Measurements from ENCODE around the gene MTHFSD. TPM values are rescaled to one million over a fixed set of nuclear protein-coding genes. Genes with fewer than 3 reads are reported as not detected.

Gene MTHFSD
- total RNA-seq, 1 experiment from 2014 or later, result 18.8 TPM

DNA sequence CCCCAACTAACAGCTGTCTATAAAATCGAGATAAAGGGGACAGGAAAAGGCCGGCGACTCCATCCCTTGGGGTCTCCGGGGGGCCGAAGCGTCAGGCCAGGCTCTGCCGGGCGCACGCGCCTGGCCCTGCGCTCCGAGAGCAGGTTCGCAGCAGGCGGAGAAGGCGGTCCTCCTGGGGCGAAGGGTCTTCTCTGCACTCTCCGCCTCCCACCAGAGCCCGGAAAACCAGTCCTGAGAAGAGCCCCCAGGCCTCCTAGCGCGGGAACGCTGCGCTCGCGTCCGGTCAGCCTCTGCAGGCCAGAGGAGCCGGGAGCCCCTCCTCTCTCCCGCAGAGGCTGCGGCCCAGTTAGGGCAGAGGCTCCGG, 39.6 kb downstream of the MTHFSD start:
- Histone ChIP-seq H3K9me3 (ENCODE audit: low read length) (no peaks in the 10 kb centered on the region), H3K79me2 (ENCODE audit: low read length) (no peaks in the 10 kb centered on the region), H3K4me1 (ENCODE audit: low read length) (no peaks in the 10 kb centered on the region), H3K36me3 (ENCODE audit: insufficient read depth, low read length) (no peaks in the 10 kb centered on the region), H3K27me3 (ENCODE audit: low read length) (no peaks in the 10 kb centered on the region), H3K9ac (ENCODE audit: low read length) (no peak overlapping the region), H4K20me1 (ENCODE audit: insufficient read depth, low read depth, low read length) (no peaks in the 10 kb centered on the region), H3K4me3 (ENCODE audit: low read length) (no peak overlapping the region), H3K4me2 (ENCODE audit: low read depth, low read length, poor library complexity, severe bottlenecking) (no peak overlapping the region), H3K9me2 (replicated peaks; ENCODE audit: insufficient read depth, low read length) (no peaks in the 10 kb centered on the region), H2AFZ (ENCODE audit: low read length) (no peak overlapping the region), H3K27ac (ENCODE audit: low read length) (no peak overlapping the region)
- DNase-seq, result no peak

DNA sequence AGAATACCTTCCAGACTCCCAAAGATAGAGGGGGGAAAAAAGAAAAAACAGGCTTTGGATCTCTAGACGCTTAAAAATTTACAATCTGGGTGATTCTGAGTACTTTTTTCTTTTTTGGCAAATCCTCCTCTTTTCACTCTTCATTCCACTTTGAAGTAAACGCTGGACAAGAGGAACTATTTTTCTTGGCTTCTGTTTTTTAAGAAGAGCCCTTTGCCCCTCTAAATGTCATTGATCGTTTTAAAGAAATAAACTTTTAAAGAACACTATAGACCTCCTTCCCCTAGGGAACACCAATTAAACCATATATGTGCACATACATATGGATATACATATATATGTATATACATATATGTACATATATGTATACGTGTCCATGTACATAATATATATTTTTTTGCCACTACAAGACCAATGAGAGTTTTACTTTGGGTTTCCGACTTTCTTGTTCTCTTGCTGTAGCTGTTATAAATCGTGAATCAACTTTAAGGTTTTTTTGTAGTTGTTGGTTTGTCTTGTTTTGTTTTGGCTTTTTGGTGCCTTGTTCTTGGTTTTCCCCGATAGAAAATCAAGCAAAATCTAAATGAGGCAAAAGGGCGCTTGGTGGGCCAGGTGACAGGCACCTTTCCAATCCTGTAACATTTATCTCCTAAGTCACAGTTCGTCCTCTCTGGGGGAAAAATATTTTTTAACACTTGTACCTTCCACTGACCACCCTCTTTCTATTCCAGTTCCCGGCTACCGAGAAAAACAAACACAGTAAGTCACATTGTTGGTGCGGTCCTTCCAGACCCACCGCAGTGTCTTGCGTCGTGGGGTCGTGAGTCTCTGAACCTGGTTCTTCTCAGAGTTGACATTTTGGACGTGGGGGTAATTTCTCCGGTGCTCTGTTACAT, 40.3 kb downstream of the MTHFSD start:
- Histone ChIP-seq H3K4me1 (ENCODE audit: low read length) (no peaks in the 10 kb centered on the region), H3K79me2 (ENCODE audit: low read length) (no peaks in the 10 kb centered on the region), H3K9ac (ENCODE audit: low read length) (no peak overlapping the region), H2AFZ (ENCODE audit: low read length) (no peak overlapping the region), H3K9me3 (ENCODE audit: low read length) (no peaks in the 10 kb centered on the region), H3K4me2 (ENCODE audit: low read depth, low read length, poor library complexity, severe bottlenecking) (no peak overlapping the region), H3K27ac (ENCODE audit: low read length) (no peak overlapping the region), H3K27me3 (ENCODE audit: low read length) (no peaks in the 10 kb centered on the region), H4K20me1 (ENCODE audit: insufficient read depth, low read depth, low read length) (no peaks in the 10 kb centered on the region), H3K9me2 (replicated peaks; ENCODE audit: insufficient read depth, low read length) (no peaks in the 10 kb centered on the region), H3K36me3 (ENCODE audit: insufficient read depth, low read length) (no peaks in the 10 kb centered on the region), H3K4me3 (ENCODE audit: low read length) (no peak overlapping the region)
- DNase-seq, result no peak

DNA sequence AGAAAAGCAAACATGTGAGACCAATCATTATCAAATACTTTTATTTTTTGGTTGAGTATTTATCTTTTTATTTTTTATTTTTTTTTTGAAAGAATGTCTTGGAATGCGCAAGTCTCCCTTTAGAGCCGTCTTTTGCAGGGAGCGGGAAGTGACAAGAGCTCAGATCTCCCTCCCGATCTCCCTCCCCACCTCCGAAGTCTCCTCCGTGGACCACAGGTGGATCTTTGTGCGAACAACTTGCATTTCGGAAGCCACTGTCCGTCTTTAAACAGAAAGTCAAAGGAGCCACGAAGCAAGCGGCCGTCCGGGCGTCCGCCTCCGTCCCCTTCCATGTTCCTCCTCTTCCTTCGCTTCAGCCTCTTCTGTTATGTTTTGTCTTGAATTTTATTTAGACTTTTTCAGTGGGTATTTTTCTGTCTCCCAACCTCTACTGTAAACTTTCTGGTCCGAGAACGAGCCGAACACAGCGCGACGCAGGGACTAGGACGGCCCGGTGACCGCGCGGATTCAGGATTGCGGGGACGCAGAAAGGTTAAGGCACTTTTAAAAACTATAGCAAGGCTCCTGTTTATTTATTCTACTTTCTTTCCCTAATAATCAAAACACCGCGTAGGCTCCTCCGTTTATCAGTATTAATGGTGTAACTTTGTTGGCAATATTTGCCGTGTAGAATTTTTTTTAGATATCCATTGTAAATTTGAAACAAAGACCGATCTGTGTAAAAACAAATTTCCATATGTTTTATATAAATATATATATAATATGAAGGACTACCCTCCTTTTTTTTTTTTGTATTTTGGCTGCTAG, 41.4 kb downstream of the MTHFSD start:
- DNase-seq, result no peak
- H3K27me3 ChIP-seq (ENCODE audit: low read length), result no peaks in the 10 kb centered on the region
- H3K4me2 ChIP-seq (ENCODE audit: low read depth, low read length, poor library complexity, severe bottlenecking), result no peak overlapping the region
- no peaks in the 10 kb centered on the region for H4K20me1 ChIP-seq (ENCODE audit: insufficient read depth, low read depth, low read length)
- H3K27ac ChIP-seq (ENCODE audit: low read length), result no peak overlapping the region
- H3K9me2 ChIP-seq (replicated peaks; ENCODE audit: insufficient read depth, low read length), result no peaks in the 10 kb centered on the region
- H3K36me3 ChIP-seq (ENCODE audit: insufficient read depth, low read length), result no peaks in the 10 kb centered on the region
- H3K4me3 ChIP-seq (ENCODE audit: low read length), result no peak overlapping the region
- no peaks in the 10 kb centered on the region for H3K79me2 ChIP-seq (ENCODE audit: low read length)
- H3K9ac ChIP-seq (ENCODE audit: low read length), result no peak overlapping the region
- H2AFZ ChIP-seq (ENCODE audit: low read length), result no peak overlapping the region
- no peaks in the 10 kb centered on the region for H3K9me3 ChIP-seq (ENCODE audit: low read length)
- H3K4me1 ChIP-seq (ENCODE audit: low read length), result no peaks in the 10 kb centered on the region

DNA sequence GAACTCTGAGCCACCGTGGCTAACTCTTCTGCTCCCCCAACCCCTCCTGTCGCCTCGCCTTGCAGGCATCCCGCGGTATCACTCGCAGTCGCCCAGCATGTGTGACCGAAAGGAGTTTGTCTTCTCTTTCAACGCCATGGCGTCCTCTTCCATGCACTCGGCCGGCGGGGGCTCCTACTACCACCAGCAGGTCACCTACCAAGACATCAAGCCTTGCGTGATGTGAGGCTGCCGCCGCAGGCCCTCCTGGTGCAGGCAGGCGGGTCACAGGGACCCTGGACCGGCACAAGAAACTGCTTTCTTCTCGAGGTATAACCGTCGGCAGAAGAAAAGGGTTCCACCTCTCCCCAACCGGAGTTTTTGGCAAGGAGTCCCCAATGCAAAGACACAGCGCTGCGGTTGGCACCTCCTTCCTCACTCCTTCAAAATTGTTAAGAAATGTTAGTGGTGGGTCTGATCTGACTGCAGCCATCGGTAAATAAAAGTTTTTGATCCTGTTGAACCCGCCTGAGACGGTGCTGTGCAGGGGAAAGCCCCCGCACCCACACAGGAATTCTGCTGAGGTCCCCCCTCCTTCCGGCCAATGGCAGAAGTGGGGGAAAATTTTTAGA, 42.1 kb downstream of the MTHFSD start:
- Histone ChIP-seq H3K4me2 (ENCODE audit: low read depth, low read length, poor library complexity, severe bottlenecking) (no peak overlapping the region), H3K9me3 (ENCODE audit: low read length) (no peaks in the 10 kb centered on the region), H3K4me1 (ENCODE audit: low read length) (no peaks in the 10 kb centered on the region), H3K4me3 (ENCODE audit: low read length) (no peak overlapping the region), H2AFZ (ENCODE audit: low read length) (no peak overlapping the region), H3K79me2 (ENCODE audit: low read length) (no peaks in the 10 kb centered on the region), H4K20me1 (ENCODE audit: insufficient read depth, low read depth, low read length) (no peaks in the 10 kb centered on the region), H3K27me3 (ENCODE audit: low read length) (no peaks in the 10 kb centered on the region), H3K27ac (ENCODE audit: low read length) (no peak overlapping the region), H3K9ac (ENCODE audit: low read length) (no peak overlapping the region), H3K36me3 (ENCODE audit: insufficient read depth, low read length) (no peaks in the 10 kb centered on the region), H3K9me2 (replicated peaks; ENCODE audit: insufficient read depth, low read length) (no peaks in the 10 kb centered on the region)
- no peak for DNase-seq

DNA sequence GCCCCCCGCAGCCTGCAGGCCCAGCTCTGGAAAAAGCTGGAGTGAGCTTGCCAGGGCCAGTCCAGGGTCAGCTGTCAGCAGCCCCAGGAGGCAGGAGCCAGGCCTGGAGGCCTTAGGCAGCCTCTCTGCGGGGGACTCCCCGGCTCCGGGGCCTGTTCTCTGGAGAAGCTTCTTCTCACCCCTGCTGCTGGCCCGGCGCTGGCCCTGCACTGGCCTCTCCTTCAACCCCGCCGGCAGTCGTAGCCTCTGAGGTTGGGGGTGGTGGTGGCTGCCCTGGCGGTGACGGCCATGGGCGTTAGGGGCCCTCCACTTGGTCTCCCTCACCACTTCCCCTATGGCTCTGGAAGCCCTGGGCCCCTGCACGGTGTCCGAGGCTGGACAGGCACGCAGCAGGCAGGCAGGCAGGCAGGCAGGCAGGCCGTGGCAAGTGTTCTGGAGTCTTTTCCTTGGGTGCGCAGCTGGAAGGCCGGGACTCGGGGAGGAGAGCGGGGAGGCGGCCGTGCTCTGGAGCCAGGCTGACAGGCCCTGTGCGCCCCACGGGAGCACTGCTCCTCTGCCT, 42.7 kb downstream of the MTHFSD start:
- Histone ChIP-seq H2AFZ (ENCODE audit: low read length) (no peak overlapping the region), H3K9me3 (ENCODE audit: low read length) (no peaks in the 10 kb centered on the region), H3K79me2 (ENCODE audit: low read length) (no peaks in the 10 kb centered on the region), H3K9ac (ENCODE audit: low read length) (no peak overlapping the region), H3K36me3 (ENCODE audit: insufficient read depth, low read length) (no peaks in the 10 kb centered on the region), H3K4me1 (ENCODE audit: low read length) (no peaks in the 10 kb centered on the region), H3K4me3 (ENCODE audit: low read length) (no peak overlapping the region), H3K9me2 (replicated peaks; ENCODE audit: insufficient read depth, low read length) (no peaks in the 10 kb centered on the region), H3K4me2 (ENCODE audit: low read depth, low read length, poor library complexity, severe bottlenecking) (no peak overlapping the region), H3K27ac (ENCODE audit: low read length) (no peak overlapping the region), H3K27me3 (ENCODE audit: low read length) (no peaks in the 10 kb centered on the region), H4K20me1 (ENCODE audit: insufficient read depth, low read depth, low read length) (no peaks in the 10 kb centered on the region)
- no peak for DNase-seq

DNA sequence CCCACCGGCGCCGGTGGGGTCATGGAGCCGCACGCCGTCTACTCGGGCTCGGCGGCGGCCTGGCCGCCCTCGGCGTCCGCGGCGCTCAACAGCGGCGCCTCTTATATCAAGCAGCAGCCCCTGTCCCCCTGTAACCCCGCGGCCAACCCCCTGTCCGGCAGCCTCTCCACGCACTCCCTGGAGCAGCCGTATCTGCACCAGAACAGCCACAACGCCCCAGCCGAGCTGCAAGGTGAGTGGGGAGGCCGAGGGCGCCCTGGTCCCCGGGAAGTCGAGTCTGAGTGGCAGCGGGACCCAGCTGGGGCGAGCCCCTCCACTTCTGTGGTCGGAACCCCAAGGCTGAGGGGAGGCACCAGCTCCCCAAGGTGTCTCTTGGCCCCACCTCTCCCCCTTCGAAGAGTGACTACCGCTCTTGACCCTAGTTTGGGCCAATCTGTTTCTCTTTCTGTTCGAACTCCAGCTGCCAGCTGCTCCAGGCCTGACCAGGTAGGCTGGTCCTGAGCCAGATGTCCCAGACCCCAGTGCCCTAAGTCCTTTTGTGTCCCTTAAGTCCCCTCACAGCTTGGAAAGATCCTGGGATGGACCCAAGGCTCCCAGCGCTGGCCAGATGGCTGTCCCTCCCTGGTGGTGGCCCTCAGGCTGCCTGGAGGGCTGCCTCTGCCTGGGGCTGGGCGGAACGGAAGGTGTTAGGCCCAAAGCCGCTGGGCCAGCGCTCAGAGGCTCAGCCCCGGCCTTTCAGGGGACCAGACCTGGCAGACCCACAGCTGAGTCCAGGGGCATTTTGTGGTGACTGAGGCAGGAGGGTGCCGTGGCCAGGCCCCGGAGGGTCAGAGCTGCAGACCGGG, 43.5 kb downstream of the MTHFSD start:
- H3K9me3 ChIP-seq (ENCODE audit: low read length), result no peaks in the 10 kb centered on the region
- H3K9ac ChIP-seq (ENCODE audit: low read length), result no peak overlapping the region
- no peak overlapping the region for H3K4me3 ChIP-seq (ENCODE audit: low read length)
- H4K20me1 ChIP-seq (ENCODE audit: insufficient read depth, low read depth, low read length), result no peaks in the 10 kb centered on the region
- no peaks in the 10 kb centered on the region for H3K79me2 ChIP-seq (ENCODE audit: low read length)
- no peak overlapping the region for H3K4me2 ChIP-seq (ENCODE audit: low read depth, low read length, poor library complexity, severe bottlenecking)
- no peaks in the 10 kb centered on the region for H3K36me3 ChIP-seq (ENCODE audit: insufficient read depth, low read length)
- DNase-seq, result no peak
- no peak overlapping the region for H3K27ac ChIP-seq (ENCODE audit: low read length)
- no peak overlapping the region for H2AFZ ChIP-seq (ENCODE audit: low read length)
- no peaks in the 10 kb centered on the region for H3K4me1 ChIP-seq (ENCODE audit: low read length)
- H3K9me2 ChIP-seq (replicated peaks; ENCODE audit: insufficient read depth, low read length), result no peaks in the 10 kb centered on the region
- H3K27me3 ChIP-seq (ENCODE audit: low read length), result no peaks in the 10 kb centered on the region

DNA sequence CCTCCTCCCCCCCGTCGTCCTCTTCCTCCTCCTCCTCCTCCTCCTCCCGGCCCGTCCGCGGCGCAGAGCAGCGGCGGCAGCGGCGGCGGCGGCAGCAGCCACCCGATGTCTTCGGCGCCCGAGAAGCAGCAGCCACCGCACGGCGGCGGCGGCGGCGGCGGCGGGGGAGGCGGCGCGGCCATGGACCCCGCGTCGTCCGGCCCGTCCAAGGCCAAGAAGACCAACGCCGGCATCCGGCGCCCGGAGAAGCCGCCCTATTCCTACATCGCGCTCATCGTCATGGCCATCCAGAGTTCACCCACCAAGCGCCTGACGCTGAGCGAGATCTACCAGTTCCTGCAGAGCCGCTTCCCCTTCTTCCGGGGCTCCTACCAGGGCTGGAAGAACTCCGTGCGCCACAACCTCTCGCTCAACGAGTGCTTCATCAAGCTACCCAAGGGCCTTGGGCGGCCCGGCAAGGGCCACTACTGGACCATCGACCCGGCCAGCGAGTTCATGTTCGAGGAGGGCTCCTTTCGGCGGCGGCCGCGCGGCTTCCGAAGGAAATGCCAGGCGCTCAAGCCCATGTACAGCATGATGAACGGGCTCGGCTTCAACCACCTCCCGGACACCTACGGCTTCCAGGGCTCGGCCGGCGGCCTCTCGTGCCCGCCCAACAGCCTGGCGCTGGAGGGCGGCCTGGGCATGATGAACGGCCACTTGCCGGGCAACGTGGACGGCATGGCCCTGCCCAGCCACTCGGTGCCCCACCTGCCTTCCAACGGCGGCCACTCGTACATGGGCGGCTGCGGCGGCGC, 44.4 kb downstream of the MTHFSD start, which contains the start of gene FOXF1:
Gene FOXF1, plus strand, starts transcription at position 63 of the 797 bp plus-strand sequence. Its CDS starts 43 bp downstream, at position 106.
- Histone ChIP-seq H3K9ac (ENCODE audit: low read length) (no peak within 1 kb of the TSS), H3K9me2 (replicated peaks; ENCODE audit: insufficient read depth, low read length) (no peaks in the 10 kb centered on the region), H3K27me3 (ENCODE audit: low read length) (no peaks in the 10 kb centered on the region), H3K4me3 (ENCODE audit: low read length) (no peak within 1 kb of the TSS), H3K27ac (ENCODE audit: low read length) (no peak within 1 kb of the TSS), H3K36me3 (ENCODE audit: insufficient read depth, low read length) (no peaks in the 10 kb centered on the region), H3K4me2 (ENCODE audit: low read depth, low read length, poor library complexity, severe bottlenecking) (no peak within 1 kb of the TSS), H4K20me1 (ENCODE audit: insufficient read depth, low read depth, low read length) (no peaks in the 10 kb centered on the region), H2AFZ (ENCODE audit: low read length) (no peak within 1 kb of the TSS), H3K79me2 (ENCODE audit: low read length) (no peaks in the 10 kb centered on the region), H3K4me1 (ENCODE audit: low read length) (no peaks in the 10 kb centered on the region), H3K9me3 (ENCODE audit: low read length) (no peaks in the 10 kb centered on the region)
- DNase-seq, result no peak

Measured in Karpas-422 (cell line).